ENCODE measurements around the gene SPG11. TPM values are rescaled to one million over a fixed set of nuclear protein-coding genes. Genes with fewer than 3 reads are reported as not detected.

SPG11 gene
- total and polyA plus RNA-seq, 7 experiments from 2014 or later: 26.1 to 137 (median 107) TPM

GRCh38 chr15:44656298-44656697 is 7.2 kb downstream of the SPG11 start:
- peaks cover 20 to 50% (median 34%) of the 10 kb centered on the region in 5 donors for H3K36me3 Mint-ChIP-seq
- peaks cover 15 to 62% (median 51%) of the 10 kb centered on the region in 7 donors for H3K4me1 Mint-ChIP-seq
- CTCF ChIA-PET: no interaction called here
- Histone ChIP-seq H3K27ac (ENCODE audit: low read depth, low read length) (no peak overlapping the region), H3K27me3 (ENCODE audit: control insufficient read depth in 2 of 2, insufficient read depth in 2 of 2, low read length in 2 of 2) (no peaks in the 10 kb centered on the region), H3K4me1 (ENCODE audit: control insufficient read depth in 2 of 2, insufficient read depth in 2 of 2, low read length in 2 of 2) (no peaks in the 10 kb centered on the region), H3K9me3 (ENCODE audit: control insufficient read depth in 2 of 3, low read length in 3 of 3) (no peaks in the 10 kb centered on the region), H3K36me3 (ENCODE audit: control insufficient read depth in 2 of 3, insufficient read depth in 3 of 3, low read length in 3 of 3) (peaks cover 4 to 37% (median 19%) of the 10 kb centered on the region in 3 experiments), H3K4me3 (ENCODE audit: low read length) (no peak overlapping the region)
- no peak overlapping the region for H3K4me3 Mint-ChIP-seq
- DNase-seq (no peak), ATAC-seq (no peak)
- intact Hi-C loops (cut with micrococcal nuclease): loop anchor here in 1 of 2 donors (2.0 kb wide), 1 partner anchor 13 kb away; no protein-coding TSS in a partner anchor
- POLR2A ChIA-PET: interaction anchor here (0.6 to 38.1 kb wide), 3 partner anchors 58 to 79 kb away, joined by 3 to 3822 read pairs (median 6); partner anchors contain the start of genes B2M, PATL2 and TRIM69
- peak overlapping the region in 4 of 9 donors; percentile 1 to 28 (median 16) for H3K27ac Mint-ChIP-seq
- no peaks in the 10 kb centered on the region for H3K27me3 Mint-ChIP-seq
- no peaks in the 10 kb centered on the region for H3K9me3 Mint-ChIP-seq

GRCh38 chr15:44654858-44655257 is 8.6 kb downstream of the SPG11 start:
- DNase-seq: no peak
- H3K4me3 ChIP-seq (ENCODE audit: low read length): no peak overlapping the region
- intact Hi-C loops (cut with micrococcal nuclease): no loop called here
- Mint-ChIP-seq H3K4me1 (peaks cover 18 to 58% (median 49%) of the 10 kb centered on the region in 7 donors), H3K27me3 (no peaks in the 10 kb centered on the region), H3K4me3 (no peak overlapping the region), H3K9me3 (no peaks in the 10 kb centered on the region), H3K27ac (peak overlapping the region in 1 of 9 donors; percentile 31), H3K36me3 (peaks cover 22 to 52% (median 40%) of the 10 kb centered on the region in 5 donors)
- CTCF ChIA-PET: no interaction called here
- H3K9me3 ChIP-seq (ENCODE audit: control insufficient read depth in 2 of 3, low read length in 3 of 3): no peaks in the 10 kb centered on the region
- H3K27ac ChIP-seq (ENCODE audit: low read depth, low read length): no peak overlapping the region
- POLR2A ChIA-PET: interaction anchor here (0.6 to 1.0 kb wide), 3 partner anchors 8 to 84 kb away, joined by 3 to 4 read pairs (median 4); partner anchors contain the start of genes B2M, PATL2 and SPG11
- no peak for ATAC-seq
- H3K27me3 ChIP-seq (ENCODE audit: control insufficient read depth in 2 of 2, insufficient read depth in 2 of 2, low read length in 2 of 2): no peaks in the 10 kb centered on the region
- no peaks in the 10 kb centered on the region for H3K4me1 ChIP-seq (ENCODE audit: control insufficient read depth in 2 of 2, insufficient read depth in 2 of 2, low read length in 2 of 2)
- peaks cover 8 to 45% (median 20%) of the 10 kb centered on the region in 3 experiments for H3K36me3 ChIP-seq (ENCODE audit: control insufficient read depth in 2 of 3, insufficient read depth in 3 of 3, low read length in 3 of 3)

GRCh38 chr15:44647637-44648036 is 15.8 kb downstream of the SPG11 start:
- intact Hi-C loops (cut with micrococcal nuclease): no loop called here
- ATAC-seq (no peak), DNase-seq (no peak)
- H3K9me3 ChIP-seq (ENCODE audit: control insufficient read depth in 2 of 3, low read length in 3 of 3): no peaks in the 10 kb centered on the region
- no peaks in the 10 kb centered on the region for H3K27me3 ChIP-seq (ENCODE audit: control insufficient read depth in 2 of 2, insufficient read depth in 2 of 2, low read length in 2 of 2)
- H3K27ac ChIP-seq (ENCODE audit: low read depth, low read length): no peak overlapping the region
- H3K36me3 ChIP-seq (ENCODE audit: control insufficient read depth in 2 of 3, insufficient read depth in 3 of 3, low read length in 3 of 3): peaks cover 3 to 44% (median 7%) of the 10 kb centered on the region in 3 experiments
- ChIA-PET POLR2A (interaction anchor here (1.4 to 2.1 kb wide), 2 partner anchors 13 to 64 kb away, joined by 4 to 9 read pairs; partner anchors contain the start of genes B2M and PATL2), CTCF (no interaction called here)
- peak overlapping the region in 2 of 10 donors; percentile 27 to 28 for H3K4me3 Mint-ChIP-seq
- peaks cover 0 to 12% (median 2%) of the 10 kb centered on the region in 11 donors for H3K9me3 Mint-ChIP-seq
- H3K36me3 Mint-ChIP-seq: peaks cover 22 to 73% (median 59%) of the 10 kb centered on the region in 5 donors
- no peaks in the 10 kb centered on the region for H3K27me3 Mint-ChIP-seq
- peaks cover 0 to 3% of the 10 kb centered on the region in 2 donors for H3K4me1 ChIP-seq (ENCODE audit: control insufficient read depth in 2 of 2, insufficient read depth in 2 of 2, low read length in 2 of 2)
- H3K4me3 ChIP-seq (ENCODE audit: low read length): no peak overlapping the region
- H3K4me1 Mint-ChIP-seq: peaks cover 19 to 80% (median 63%) of the 10 kb centered on the region in 7 donors
- H3K27ac Mint-ChIP-seq: peak overlapping the region in 3 of 9 donors; percentile 18 to 38 (median 31)

- CTCF ChIA-PET: no interaction called here
- Mint-ChIP-seq H3K27me3 (no peaks in the 10 kb centered on the region), H3K4me1 (peaks cover 19 to 81% (median 61%) of the 10 kb centered on the region in 7 donors), H3K4me3 (peak overlapping the region in 1 of 10 donors; percentile 28), H3K9me3 (peaks cover 0 to 12% (median 2%) of the 10 kb centered on the region in 11 donors), H3K27ac (peak overlapping the region in 3 of 9 donors; percentile 17 to 38 (median 21)), H3K36me3 (peaks cover 22 to 69% (median 60%) of the 10 kb centered on the region in 5 donors)
- H3K4me1 ChIP-seq (ENCODE audit: control insufficient read depth in 2 of 2, insufficient read depth in 2 of 2, low read length in 2 of 2): peaks cover 0 to 3% of the 10 kb centered on the region in 2 donors
- H3K9me3 ChIP-seq (ENCODE audit: control insufficient read depth in 2 of 3, low read length in 3 of 3): no peaks in the 10 kb centered on the region
- intact Hi-C loops (cut with micrococcal nuclease): no loop called here
- H3K27ac ChIP-seq (ENCODE audit: low read depth, low read length): no peak overlapping the region
- no peaks in the 10 kb centered on the region for H3K27me3 ChIP-seq (ENCODE audit: control insufficient read depth in 2 of 2, insufficient read depth in 2 of 2, low read length in 2 of 2)
- POLR2A ChIA-PET: interaction anchor here (1.4 to 2.1 kb wide), 2 partner anchors 14 to 64 kb away, joined by 4 to 9 read pairs; partner anchors contain the start of genes B2M and PATL2
- peaks cover 3 to 44% (median 7%) of the 10 kb centered on the region in 3 experiments for H3K36me3 ChIP-seq (ENCODE audit: control insufficient read depth in 2 of 3, insufficient read depth in 3 of 3, low read length in 3 of 3)
- DNase-seq (no peak), ATAC-seq (no peak)
- no peak overlapping the region for H3K4me3 ChIP-seq (ENCODE audit: low read length)
These were observed 16.4 kb downstream of the SPG11 start for GRCh38 chr15:44647036-44647435.

- intact Hi-C loops (cut with micrococcal nuclease): no loop called here
- Histone ChIP-seq H3K36me3 (ENCODE audit: control insufficient read depth in 2 of 3, insufficient read depth in 3 of 3, low read length in 3 of 3) (peaks cover 3 to 40% (median 3%) of the 10 kb centered on the region in 3 experiments), H3K4me1 (ENCODE audit: control insufficient read depth in 2 of 2, insufficient read depth in 2 of 2, low read length in 2 of 2) (peaks cover 0 to 3% of the 10 kb centered on the region in 2 donors), H3K27ac (ENCODE audit: low read depth, low read length) (no peak overlapping the region), H3K27me3 (ENCODE audit: control insufficient read depth in 2 of 2, insufficient read depth in 2 of 2, low read length in 2 of 2) (no peaks in the 10 kb centered on the region), H3K4me3 (ENCODE audit: low read length) (no peak overlapping the region), H3K9me3 (ENCODE audit: control insufficient read depth in 2 of 3, low read length in 3 of 3) (no peaks in the 10 kb centered on the region)
- Mint-ChIP-seq H3K4me1 (peaks cover 19 to 78% (median 58%) of the 10 kb centered on the region in 7 donors), H3K9me3 (peaks cover 0 to 12% (median 2%) of the 10 kb centered on the region in 11 donors), H3K4me3 (peak overlapping the region in 1 of 10 donors; percentile 28), H3K27ac (peak overlapping the region in 4 of 9 donors; percentile 1 to 17 (median 8)), H3K36me3 (peaks cover 18 to 69% (median 57%) of the 10 kb centered on the region in 5 donors), H3K27me3 (no peaks in the 10 kb centered on the region)
- POLR2A ChIA-PET: interaction anchor here (1.4 to 2.1 kb wide), 2 partner anchors 14 to 65 kb away, joined by 4 to 9 read pairs; partner anchors contain the start of genes B2M and PATL2
- no peak for DNase-seq
- ATAC-seq: no peak
- CTCF ChIA-PET: no interaction called here
These were observed 17.0 kb downstream of the SPG11 start for GRCh38 chr15:44646460-44646859.

GRCh38 chr15:44641651-44642050 is 21.8 kb downstream of the SPG11 start:
- Histone ChIP-seq H3K27me3 (ENCODE audit: control insufficient read depth in 2 of 2, insufficient read depth in 2 of 2, low read length in 2 of 2) (no peaks in the 10 kb centered on the region), H3K27ac (ENCODE audit: low read depth, low read length) (no peak overlapping the region), H3K9me3 (ENCODE audit: control insufficient read depth in 2 of 3, low read length in 3 of 3) (no peaks in the 10 kb centered on the region), H3K4me1 (ENCODE audit: control insufficient read depth in 2 of 2, insufficient read depth in 2 of 2, low read length in 2 of 2) (peaks cover 0 to 3% of the 10 kb centered on the region in 2 donors), H3K36me3 (ENCODE audit: control insufficient read depth in 2 of 3, insufficient read depth in 3 of 3, low read length in 3 of 3) (peaks cover 0 to 26% (median 0%) of the 10 kb centered on the region in 3 experiments), H3K4me3 (ENCODE audit: low read length) (no peak overlapping the region)
- Mint-ChIP-seq H3K4me3 (no peak overlapping the region), H3K36me3 (peaks cover 11 to 58% (median 50%) of the 10 kb centered on the region in 5 donors), H3K27me3 (no peaks in the 10 kb centered on the region), H3K4me1 (peaks cover 17 to 59% (median 37%) of the 10 kb centered on the region in 7 donors), H3K27ac (no peak overlapping the region), H3K9me3 (peaks cover 0 to 11% (median 2%) of the 10 kb centered on the region in 11 donors)
- no peak for DNase-seq
- POLR2A ChIA-PET: interaction anchor here (0.9 kb wide), 1 partner anchor 69 kb away, joined by 4 read pairs; the partner anchor contains the start of gene PATL2
- CTCF ChIA-PET: interaction anchor here (0.7 kb wide), 1 partner anchor 101 kb away, joined by 5 read pairs; no protein-coding TSS in a partner anchor
- no peak for ATAC-seq
- intact Hi-C loops (cut with micrococcal nuclease): loop anchor here in 1 of 2 donors (2.0 to 5.0 kb wide), 2 partner anchors 15 to 34 kb away; no protein-coding TSS in a partner anchor
